Measurements from ENCODE around the gene CACNA1C. TPM values are rescaled to one million over a fixed set of nuclear protein-coding genes. Genes with fewer than 3 reads are reported as not detected.

Gene CACNA1C
- total and polyA plus RNA-seq, 2 donors (not counting 1 experiment from before 2014, with no cell fraction given) = 0.01 to 0.02 TPM

DNA sequence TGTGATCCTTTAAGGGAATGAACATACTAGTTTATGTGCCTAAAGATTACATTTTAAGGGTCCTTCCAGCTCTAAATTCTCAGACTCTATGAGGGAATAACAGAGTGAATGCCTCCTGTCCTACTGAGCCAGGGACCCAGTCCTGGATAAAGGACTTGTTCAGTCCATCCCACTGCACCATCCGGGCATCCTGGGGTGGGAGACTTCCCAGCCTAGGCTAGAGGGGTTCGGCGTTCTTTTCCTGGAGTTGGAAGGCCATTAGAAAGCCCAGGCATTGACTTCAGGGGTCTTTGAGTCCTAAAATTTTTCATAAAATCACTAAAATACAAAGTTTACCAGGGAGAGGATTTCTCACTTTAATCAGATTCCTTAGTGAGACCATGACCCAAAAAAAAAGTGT, 614.1 kb downstream of the CACNA1C start:
- Histone ChIP-seq H3K36me3 (replicated peaks in 1 of 2; ENCODE audit: control extremely low read depth in 1 of 2, control insufficient read depth in 1 of 2, extremely low read depth in 1 of 2, insufficient read depth in 2 of 2, low read length in 1 of 2) (no peaks in the 10 kb centered on the region), H2AFZ (ENCODE audit: insufficient read depth, low read depth, low read length, poor library complexity, severe bottlenecking) (no peak overlapping the region), H3K9ac (ENCODE audit: low read length) (no peak overlapping the region), H4K20me1 (ENCODE audit: control insufficient read depth, insufficient read depth, low read length, poor library complexity, severe bottlenecking) (no peaks in the 10 kb centered on the region), H3K27ac (ENCODE audit: low read length in 2 of 2) (no peak overlapping the region), H3K27me3 (replicated peaks in 1 of 4; ENCODE audit: control extremely low read depth in 1 of 4, control insufficient read depth in 3 of 4, insufficient read depth in 4 of 4, low read length in 3 of 4) (no peaks in the 10 kb centered on the region), H3K4me2 (replicated peaks; ENCODE audit: low read depth, low read length, poor library complexity, severe bottlenecking) (no peak overlapping the region), H3K4me3 (ENCODE audit: control extremely low read depth in 1 of 5, extremely low read depth in 1 of 5, insufficient read depth in 1 of 5, low read depth in 2 of 5, low read length in 4 of 5) (no peak overlapping the region), H3K79me2 (ENCODE audit: control insufficient read depth, insufficient read depth, low read length) (no peaks in the 10 kb centered on the region), H3K4me1 (ENCODE audit: control insufficient read depth in 2 of 2, insufficient read depth in 2 of 2, low read length in 2 of 2) (no peaks in the 10 kb centered on the region), H3K9me3 (ENCODE audit: control extremely low read depth in 1 of 3, control insufficient read depth in 2 of 3, insufficient read depth in 1 of 3, low read length in 2 of 3) (no peaks in the 10 kb centered on the region)
- DNase-seq = no peak
- ChIA-PET CTCF (no interaction called here), POLR2A (no interaction called here)
- no peak overlapping the region for H3K4me3 Mint-ChIP-seq
- no peak for ATAC-seq (ENCODE audit: low read depth)
- intact Hi-C loops (cut with micrococcal nuclease) = no loop called here
- H3K27ac Mint-ChIP-seq = no peak overlapping the region
- no peaks in the 10 kb centered on the region for H3K4me1 Mint-ChIP-seq
- no peaks in the 10 kb centered on the region for H3K27me3 Mint-ChIP-seq
- no peaks in the 10 kb centered on the region for H3K9me3 Mint-ChIP-seq (ENCODE audit: insufficient read depth)
- 85% methylated on average over 3 of the region's 3 CpGs for WGBS (ENCODE audit: insufficient coverage)
- no peak for TF ChIP-seq EZH2 (IDR thresholded peaks at IDR 0.05; ENCODE audit: borderline replicate concordance, insufficient read depth, low read depth, low read length, poor library complexity, severe bottlenecking)
- TF ChIP-seq, protein P1, sequence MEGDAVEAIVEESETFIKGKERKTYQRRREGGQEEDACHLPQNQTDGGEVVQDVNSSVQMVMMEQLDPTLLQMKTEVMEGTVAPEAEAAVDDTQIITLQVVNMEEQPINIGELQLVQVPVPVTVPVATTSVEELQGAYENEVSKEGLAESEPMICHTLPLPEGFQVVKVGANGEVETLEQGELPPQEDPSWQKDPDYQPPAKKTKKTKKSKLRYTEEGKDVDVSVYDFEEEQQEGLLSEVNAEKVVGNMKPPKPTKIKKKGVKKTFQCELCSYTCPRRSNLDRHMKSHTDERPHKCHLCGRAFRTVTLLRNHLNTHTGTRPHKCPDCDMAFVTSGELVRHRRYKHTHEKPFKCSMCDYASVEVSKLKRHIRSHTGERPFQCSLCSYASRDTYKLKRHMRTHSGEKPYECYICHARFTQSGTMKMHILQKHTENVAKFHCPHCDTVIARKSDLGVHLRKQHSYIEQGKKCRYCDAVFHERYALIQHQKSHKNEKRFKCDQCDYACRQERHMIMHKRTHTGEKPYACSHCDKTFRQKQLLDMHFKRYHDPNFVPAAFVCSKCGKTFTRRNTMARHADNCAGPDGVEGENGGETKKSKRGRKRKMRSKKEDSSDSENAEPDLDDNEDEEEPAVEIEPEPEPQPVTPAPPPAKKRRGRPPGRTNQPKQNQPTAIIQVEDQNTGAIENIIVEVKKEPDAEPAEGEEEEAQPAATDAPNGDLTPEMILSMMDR (IDR thresholded peaks at IDR 0.05) = no peak

DNA sequence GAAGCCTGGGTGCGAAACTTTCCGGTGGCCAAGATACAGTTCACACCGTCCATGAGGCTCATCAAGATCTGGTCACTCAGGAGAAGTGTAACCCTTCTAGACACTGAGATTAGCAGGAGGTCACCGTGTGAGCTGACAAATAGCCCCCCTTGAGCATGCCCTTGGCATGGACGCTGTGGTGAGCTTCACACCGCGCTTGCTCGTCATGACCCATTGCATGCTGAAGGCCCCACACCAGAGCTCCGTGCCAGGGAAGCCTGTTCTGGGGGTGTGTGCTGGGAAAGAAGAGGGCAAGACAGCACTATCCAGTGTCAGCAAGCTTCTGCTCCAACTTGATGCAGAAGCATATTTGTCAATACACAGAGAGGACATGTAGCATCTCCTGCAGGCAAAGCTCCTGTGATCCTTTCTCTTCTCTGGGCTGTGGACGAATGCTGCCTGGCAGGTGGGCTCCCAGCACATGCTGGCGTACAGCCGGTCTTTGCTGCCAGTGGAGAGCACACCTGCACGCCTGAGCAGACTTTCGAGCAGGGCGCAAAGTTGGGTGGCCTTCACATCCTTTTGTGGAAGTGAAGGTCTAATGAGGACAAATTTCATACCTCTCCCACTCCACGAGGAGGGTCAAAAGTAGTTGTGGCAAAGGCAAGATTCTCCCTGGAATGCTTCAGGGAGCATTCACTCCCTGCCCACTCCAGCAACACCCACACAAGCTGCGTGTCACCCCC, 615.1 kb downstream of the CACNA1C start:
- Histone ChIP-seq H3K9ac (ENCODE audit: low read length) (no peak overlapping the region), H3K27ac (ENCODE audit: low read length in 2 of 2) (no peak overlapping the region), H3K36me3 (replicated peaks in 1 of 2; ENCODE audit: control extremely low read depth in 1 of 2, control insufficient read depth in 1 of 2, extremely low read depth in 1 of 2, insufficient read depth in 2 of 2, low read length in 1 of 2) (no peaks in the 10 kb centered on the region), H3K4me3 (ENCODE audit: control extremely low read depth in 1 of 5, extremely low read depth in 1 of 5, insufficient read depth in 1 of 5, low read depth in 2 of 5, low read length in 4 of 5) (no peak overlapping the region), H3K27me3 (replicated peaks in 1 of 4; ENCODE audit: control extremely low read depth in 1 of 4, control insufficient read depth in 3 of 4, insufficient read depth in 4 of 4, low read length in 3 of 4) (no peaks in the 10 kb centered on the region), H4K20me1 (ENCODE audit: control insufficient read depth, insufficient read depth, low read length, poor library complexity, severe bottlenecking) (no peaks in the 10 kb centered on the region), H3K4me1 (ENCODE audit: control insufficient read depth in 2 of 2, insufficient read depth in 2 of 2, low read length in 2 of 2) (no peaks in the 10 kb centered on the region), H3K4me2 (replicated peaks; ENCODE audit: low read depth, low read length, poor library complexity, severe bottlenecking) (no peak overlapping the region), H3K9me3 (ENCODE audit: control extremely low read depth in 1 of 3, control insufficient read depth in 2 of 3, insufficient read depth in 1 of 3, low read length in 2 of 3) (no peaks in the 10 kb centered on the region), H3K79me2 (ENCODE audit: control insufficient read depth, insufficient read depth, low read length) (no peaks in the 10 kb centered on the region), H2AFZ (ENCODE audit: insufficient read depth, low read depth, low read length, poor library complexity, severe bottlenecking) (no peak overlapping the region)
- ChIA-PET POLR2A (no interaction called here), CTCF (no interaction called here)
- Mint-ChIP-seq H3K9me3 (ENCODE audit: insufficient read depth) (no peaks in the 10 kb centered on the region), H3K4me1 (no peaks in the 10 kb centered on the region), H3K27me3 (no peaks in the 10 kb centered on the region), H3K4me3 (no peak overlapping the region), H3K27ac (no peak overlapping the region)
- WGBS (ENCODE audit: insufficient coverage) = 88% methylated on average over 14 of the region's 17 CpGs
- intact Hi-C loops (cut with micrococcal nuclease) = no loop called here
- TF ChIP-seq EZH2 (IDR thresholded peaks at IDR 0.05; ENCODE audit: borderline replicate concordance, insufficient read depth, low read depth, low read length, poor library complexity, severe bottlenecking) = no peak
- TF ChIP-seq, protein P1 (IDR thresholded peaks at IDR 0.05) = no peak
- no peak for DNase-seq
- ATAC-seq (ENCODE audit: low read depth) = no peak

Data from B cell (primary cell).